Effector memory CD8-positive, alpha-beta T cell (primary cell): ENCODE measurements around the gene SERPINA12.

Source experiments
- ATAC-seq: fragments of 150-1000 bp; cut with Tn5 transposase; replicated peaks from 2 replicates; pipeline ENCODE4 v1.10.0; 2021; ENCODE audit warnings: mild to moderate bottlenecking, moderate library complexity
- DNase-seq, 3 experiments: peaks; one replicate each; pipeline ENCODE4 v3.0.0; 2021
- H3K27ac Mint-ChIP-seq, 2 donors: one replicate each; pipeline ENCODE4 v1.8.0; 2022; ENCODE audit warnings: mild to moderate bottlenecking in 2 of 2, mixed read lengths in 2 of 2, moderate library complexity in 2 of 2
- H3K27me3 Mint-ChIP-seq, 2 donors: one replicate each; pipeline ENCODE4 v1.8.0; 2022; ENCODE audit warnings: mixed read lengths in 2 of 2
- H3K36me3 Mint-ChIP-seq: one replicate; pipeline ENCODE4 v1.8.0; 2022; ENCODE audit warnings: mild to moderate bottlenecking, moderate library complexity, mixed read lengths; ENCODE audit not compliant: insufficient read depth
- H3K4me1 Mint-ChIP-seq, 2 donors: one replicate each; pipeline ENCODE4 v1.8.0; 2022; ENCODE audit warnings: low read depth in 2 of 2, mixed read lengths in 2 of 2
- H3K4me3 Mint-ChIP-seq, 2 donors: one replicate each; pipeline ENCODE4 v1.8.0; 2022; ENCODE audit warnings: mild to moderate bottlenecking in 2 of 2, mixed read lengths in 2 of 2, moderate library complexity in 2 of 2
- H3K9me3 Mint-ChIP-seq, 2 donors: one replicate each; pipeline ENCODE4 v1.8.0; 2022; ENCODE audit warnings: mixed read lengths in 2 of 2

Gene SERPINA12

GRCh38 chr14:94478420-94478819 lies 30.8 kb downstream of the SERPINA12 start:
- Mint-ChIP-seq H3K36me3 (no peaks in the 10 kb centered on the region), H3K4me3 (no peak overlapping the region), H3K27ac (no peak overlapping the region), H3K9me3 (peaks cover 0 to 3% of the 10 kb centered on the region in 2 donors), H3K4me1 (no peaks in the 10 kb centered on the region), H3K27me3 (peaks cover 2 to 5% of the 10 kb centered on the region in 2 donors)
- DNase-seq (no peak), ATAC-seq (no peak)

- H3K9me3 Mint-ChIP-seq = peaks cover 0 to 3% of the 10 kb centered on the region in 2 donors
- ATAC-seq (no peak), DNase-seq (no peak)
- H3K27me3 Mint-ChIP-seq = peaks cover 10 to 13% of the 10 kb centered on the region in 2 donors
- no peaks in the 10 kb centered on the region for H3K4me1 Mint-ChIP-seq
- no peak within 1 kb of the TSS for H3K4me3 Mint-ChIP-seq
- H3K27ac Mint-ChIP-seq = no peak within 1 kb of the TSS
- no peaks in the 10 kb centered on the region for H3K36me3 Mint-ChIP-seq
Measured at GRCh38 chr14:94476023-94476422, 33.2 kb downstream of the SERPINA12 start, which contains the start of gene SERPINA9. Gene SERPINA9, minus strand, starts transcription at chr14:94476197. Its CDS starts 6,357 bp downstream, at chr14:94469840.

- Mint-ChIP-seq H3K9me3 (peaks cover 0 to 3% of the 10 kb centered on the region in 2 donors), H3K4me3 (no peak overlapping the region), H3K36me3 (no peaks in the 10 kb centered on the region), H3K27me3 (peaks cover 10 to 13% of the 10 kb centered on the region in 2 donors), H3K27ac (no peak overlapping the region), H3K4me1 (no peaks in the 10 kb centered on the region)
- DNase-seq = no peak
- ATAC-seq = no peak
Measured at GRCh38 chr14:94474581-94475031, 34.7 kb downstream of the SERPINA12 start.

- Mint-ChIP-seq H3K36me3 (no peaks in the 10 kb centered on the region), H3K4me1 (no peaks in the 10 kb centered on the region), H3K9me3 (peaks cover 0 to 3% of the 10 kb centered on the region in 2 donors), H3K4me3 (no peak overlapping the region), H3K27ac (no peak overlapping the region), H3K27me3 (peaks cover 10 to 13% of the 10 kb centered on the region in 2 donors)
- ATAC-seq = no peak
- no peak for DNase-seq
Measured at GRCh38 chr14:94473666-94474410, 35.4 kb downstream of the SERPINA12 start.

GRCh38 chr14:94472842-94473241 lies 36.4 kb downstream of the SERPINA12 start:
- ATAC-seq = no peak
- H3K36me3 Mint-ChIP-seq = no peaks in the 10 kb centered on the region
- H3K9me3 Mint-ChIP-seq = peaks cover under 1 to 5% of the 10 kb centered on the region in 2 donors
- peaks cover 10 to 14% of the 10 kb centered on the region in 2 donors for H3K27me3 Mint-ChIP-seq
- DNase-seq = no peak
- H3K27ac Mint-ChIP-seq = no peak overlapping the region
- H3K4me1 Mint-ChIP-seq = no peaks in the 10 kb centered on the region
- no peak overlapping the region for H3K4me3 Mint-ChIP-seq

- DNase-seq = no peak
- H3K27me3 Mint-ChIP-seq = peaks cover 17 to 24% of the 10 kb centered on the region in 2 donors
- no peaks in the 10 kb centered on the region for H3K4me1 Mint-ChIP-seq
- H3K9me3 Mint-ChIP-seq = peaks cover 2 to 16% of the 10 kb centered on the region in 2 donors
- H3K36me3 Mint-ChIP-seq = no peaks in the 10 kb centered on the region
- no peak overlapping the region for H3K4me3 Mint-ChIP-seq
- no peak overlapping the region for H3K27ac Mint-ChIP-seq
- no peak for ATAC-seq
Measured at GRCh38 chr14:94471045-94471444, 38.2 kb downstream of the SERPINA12 start.

GRCh38 chr14:94470311-94470710 lies 39.0 kb downstream of the SERPINA12 start:
- no peaks in the 10 kb centered on the region for H3K4me1 Mint-ChIP-seq
- H3K27me3 Mint-ChIP-seq = peaks cover 20 to 28% of the 10 kb centered on the region in 2 donors
- no peak overlapping the region for H3K4me3 Mint-ChIP-seq
- H3K27ac Mint-ChIP-seq = no peak overlapping the region
- peaks cover 2 to 18% of the 10 kb centered on the region in 2 donors for H3K9me3 Mint-ChIP-seq
- no peaks in the 10 kb centered on the region for H3K36me3 Mint-ChIP-seq
- no peak for DNase-seq
- ATAC-seq = no peak

- H3K4me3 Mint-ChIP-seq = no peak overlapping the region
- H3K36me3 Mint-ChIP-seq = no peaks in the 10 kb centered on the region
- peaks cover 2 to 18% of the 10 kb centered on the region in 2 donors for H3K9me3 Mint-ChIP-seq
- DNase-seq (no peak), ATAC-seq (no peak)
- H3K27me3 Mint-ChIP-seq = peaks cover 20 to 28% of the 10 kb centered on the region in 2 donors
- H3K4me1 Mint-ChIP-seq = no peaks in the 10 kb centered on the region
- no peak overlapping the region for H3K27ac Mint-ChIP-seq
Measured at GRCh38 chr14:94469261-94469660, 40.0 kb downstream of the SERPINA12 start.

- Mint-ChIP-seq H3K27ac (no peak overlapping the region), H3K36me3 (no peaks in the 10 kb centered on the region), H3K27me3 (peaks cover 22 to 28% of the 10 kb centered on the region in 2 donors), H3K4me3 (no peak overlapping the region), H3K4me1 (no peaks in the 10 kb centered on the region), H3K9me3 (peaks cover 2 to 18% of the 10 kb centered on the region in 2 donors)
- ATAC-seq (no peak), DNase-seq (no peak)
Measured at GRCh38 chr14:94467728-94468520, 41.3 kb downstream of the SERPINA12 start.

- no peak for ATAC-seq
- no peak overlapping the region for H3K4me3 Mint-ChIP-seq
Measured at GRCh38 chr14:94466706-94467370, 42.4 kb downstream of the SERPINA12 start.

GRCh38 chr14:94465042-94465441 lies 44.2 kb downstream of the SERPINA12 start:
- H3K36me3 Mint-ChIP-seq = no peaks in the 10 kb centered on the region

More at GRCh38 chr14:94466706-94467370, 42.4 kb downstream of the SERPINA12 start:
- Mint-ChIP-seq H3K27me3 (peaks cover 18 to 28% of the 10 kb centered on the region in 2 donors), H3K27ac (no peak overlapping the region), H3K4me1 (no peaks in the 10 kb centered on the region), H3K36me3 (no peaks in the 10 kb centered on the region), H3K9me3 (peaks cover 2 to 18% of the 10 kb centered on the region in 2 donors)
- DNase-seq = no peak

GRCh38 chr14:94464290-94464689 lies 45.0 kb downstream of the SERPINA12 start:
- DNase-seq (no peak), ATAC-seq (no peak)
- Mint-ChIP-seq H3K4me1 (no peaks in the 10 kb centered on the region), H3K9me3 (peaks cover 2 to 18% of the 10 kb centered on the region in 2 donors), H3K27me3 (peaks cover 17 to 34% of the 10 kb centered on the region in 2 donors), H3K36me3 (no peaks in the 10 kb centered on the region), H3K4me3 (no peak overlapping the region), H3K27ac (no peak overlapping the region)

More at GRCh38 chr14:94465042-94465441, 44.2 kb downstream of the SERPINA12 start:
- DNase-seq = no peak
- Mint-ChIP-seq H3K4me1 (no peaks in the 10 kb centered on the region), H3K4me3 (no peak overlapping the region), H3K27ac (no peak overlapping the region), H3K9me3 (peaks cover 2 to 18% of the 10 kb centered on the region in 2 donors), H3K27me3 (peaks cover 14 to 34% of the 10 kb centered on the region in 2 donors)
- no peak for ATAC-seq
